BJ (cell line): ENCODE data around the gene LYRM4. TPM values are rescaled to one million over a fixed set of nuclear protein-coding genes. Genes with fewer than 3 reads are reported as not detected.

Source experiments
- CTCF ChIA-PET: fragments of 350-600 bp; formaldehyde crosslinking; extraction: SDS; loops from one replicate; lab custom pipeline; 2021; ENCODE audit warnings: antibody characterized with exemption, inconsistent platforms; lab: Yijun Ruan, JAX
- POLR2A ChIA-PET: fragments of 300-600 bp; sonication (Branson Sonifier 250); formaldehyde crosslinking; extraction: SDS; loops from one replicate; lab custom pipeline; 2021; ENCODE audit warnings: antibody characterized with exemption; lab: Charles Lee
- DNase-seq: peaks from one replicate; pipeline ENCODE4 v3.0.0-alpha.2; 2011; ENCODE audit warnings: low read depth
- H3K27me3 ChIP-seq: 2 replicates; pipeline ENCODE4 v1.6.0; 2011; ENCODE audit warnings: low read length; ENCODE audit not compliant: control insufficient read depth, insufficient read depth
- H3K36me3 ChIP-seq: 2 replicates; pipeline ENCODE4 v1.5.1; 2011; ENCODE audit warnings: low read length; ENCODE audit not compliant: control insufficient read depth, insufficient read depth
- H3K4me3 ChIP-seq: 2 replicates; pipeline ENCODE4 v1.5.1; 2011; ENCODE audit warnings: low read depth, mild to moderate bottlenecking, control low read depth, low read length
- CTCF ChIP-seq: IDR thresholded peaks from 2 replicates; pipeline ENCODE4 v1.5.1; 2011; ENCODE audit warnings: low read depth, mild to moderate bottlenecking, control low read depth, inconsistent platforms, low read length, moderate library complexity; ENCODE audit not compliant: insufficient read depth
- polyA plus RNA-seq: library from polyadenylated mRNA; depleted of rRNA; stranded (reverse); fragments of >200 nt; gene quantifications from 2 replicates; pipeline ENCODE4 v1.2.3, GENCODE V29; 2011

Gene LYRM4
- polyA plus RNA-seq, 1 experiment, result 29.0 TPM

- CTCF ChIA-PET, result interaction anchor here (0.5 kb wide), 1 partner anchor 89 kb away, joined by 3 read pairs; no protein-coding TSS in a partner anchor
These were observed 3.4 kb downstream of the LYRM4 start for GRCh38 chr6:5257400-5257799.

GRCh38 chr6:5256952-5257351 is 3.8 kb downstream of the LYRM4 start:
- no peak for DNase-seq
- H3K27me3 ChIP-seq, result no peaks in the 10 kb centered on the region
- ChIA-PET POLR2A (no interaction called here), CTCF (no interaction called here)
- TF ChIP-seq CTCF, result no peak
- H3K36me3 ChIP-seq, result no peaks in the 10 kb centered on the region
- H3K4me3 ChIP-seq, result no peak overlapping the region

More at GRCh38 chr6:5257400-5257799, 3.4 kb downstream of the LYRM4 start:
- TF ChIP-seq CTCF, result no peak
- Histone ChIP-seq H3K36me3 (no peaks in the 10 kb centered on the region), H3K4me3 (no peak overlapping the region), H3K27me3 (no peaks in the 10 kb centered on the region)
- POLR2A ChIA-PET, result no interaction called here
- DNase-seq, result no peak

- Histone ChIP-seq H3K4me3 (no peak overlapping the region), H3K36me3 (no peaks in the 10 kb centered on the region), H3K27me3 (no peaks in the 10 kb centered on the region)
- ChIA-PET POLR2A (no interaction called here), CTCF (no interaction called here)
- TF ChIP-seq CTCF, result no peak
- DNase-seq, result no peak
These were observed 9.8 kb downstream of the LYRM4 start for GRCh38 chr6:5250911-5251310.

GRCh38 chr6:5250451-5250850 is 10.3 kb downstream of the LYRM4 start:
- TF ChIP-seq CTCF, result no peak
- Histone ChIP-seq H3K4me3 (no peak overlapping the region), H3K27me3 (no peaks in the 10 kb centered on the region), H3K36me3 (no peaks in the 10 kb centered on the region)
- ChIA-PET POLR2A (no interaction called here), CTCF (no interaction called here)
- DNase-seq, result no peak

- no peak for DNase-seq
- no peak overlapping the region for H3K4me3 ChIP-seq
- TF ChIP-seq CTCF, result no peak
- H3K36me3 ChIP-seq, result 0 out of 2 replicates have a peak, but pooled peaks cover under 1% of the 10 kb centered on the region
- H3K27me3 ChIP-seq, result no peaks in the 10 kb centered on the region
- POLR2A ChIA-PET, result no interaction called here
- CTCF ChIA-PET, result interaction anchor here (0.9 kb wide), 1 partner anchor 9 kb away, joined by 3 read pairs; no protein-coding TSS in a partner anchor
These were observed 11.2 kb downstream of the LYRM4 start for GRCh38 chr6:5249451-5250122.
